Activated B cell treated with CpG ODN at 0.5 μM for 24 hours (primary cell): Measurements from ENCODE around the gene WNT11. TPM values are rescaled to one million over a fixed set of nuclear protein-coding genes. Genes with fewer than 3 reads are reported as not detected.

ENCODE experiments used
- ATAC-seq: fragments of 200-7000 bp; cut with Tn5 transposase; one replicate; pipeline ENCODE4 v1.10.0; 2021; ENCODE audit warnings: low read depth, mild to moderate bottlenecking, moderate library complexity
- CTCF ChIA-PET: fragments of 350-600 bp; sonication (Branson Sonifier 250); formaldehyde crosslinking; loops from one replicate; lab custom pipeline; 2021; ENCODE audit warnings: antibody characterized with exemption; lab: Charles Lee
- POLR2A ChIA-PET: fragments of 350-600 bp; sonication (Branson Sonifier 250); formaldehyde crosslinking; loops from one replicate; lab custom pipeline; 2021; ENCODE audit warnings: antibody characterized with exemption; lab: Charles Lee
- DNase-seq: peaks from one replicate; pipeline ENCODE4 v3.0.0; 2022
- H3K27ac Mint-ChIP-seq: one replicate; pipeline ENCODE4 v1.8.0; 2020; ENCODE audit warnings: mixed read lengths
- H3K27me3 Mint-ChIP-seq: one replicate; pipeline ENCODE4 v1.8.0; 2021; ENCODE audit warnings: mixed read lengths
- H3K36me3 Mint-ChIP-seq: one replicate; pipeline ENCODE4 v1.8.0; 2021; ENCODE audit warnings: low read depth, mixed read lengths
- H3K4me1 Mint-ChIP-seq: one replicate; pipeline ENCODE4 v1.8.0; 2021; ENCODE audit warnings: mixed read lengths
- H3K4me3 Mint-ChIP-seq: one replicate; pipeline ENCODE4 v1.8.0; 2020; ENCODE audit warnings: mild to moderate bottlenecking, mixed read lengths
- H3K9me3 Mint-ChIP-seq: one replicate; pipeline ENCODE4 v1.8.0; 2020; ENCODE audit warnings: mixed read lengths
- CTCF ChIP-seq: fragments of 200-600 bp; IDR thresholded peaks from one replicate; pipeline ENCODE4 v1.8.0; 2022; ENCODE audit warnings: antibody characterized with exemption, mild to moderate bottlenecking
- intact Hi-C: fragments of 100-400 bp; cut with micrococcal nuclease; formaldehyde crosslinking; loops from one replicate; pipeline ENCODE4 v1.15.1; 2024
- total RNA-seq: library from RNA; stranded (reverse); gene quantifications from 2 replicates; pipeline ENCODE4 v1.2.3, GENCODE V29; 2022

Gene WNT11
- total RNA-seq, 1 donor from 2014 or later, result 0.16 TPM

- H3K4me1 Mint-ChIP-seq, result peaks cover 21% of the 10 kb centered on the region
- intact Hi-C loops, result loop anchor here (2.0 to 10.0 kb wide), 5 partner anchors 53 to 801 kb away; no protein-coding TSS in a partner anchor
- no peaks in the 10 kb centered on the region for H3K36me3 Mint-ChIP-seq
- H3K9me3 Mint-ChIP-seq, result no peaks in the 10 kb centered on the region
- DNase-seq (no peak), ATAC-seq (no peak)
- peaks cover 27% of the 10 kb centered on the region for H3K27me3 Mint-ChIP-seq
- POLR2A ChIA-PET, result no interaction called here
- H3K27ac Mint-ChIP-seq, result peak overlapping the region; percentile 18
- CTCF ChIA-PET, result no interaction called here
- TF ChIP-seq CTCF, result no peak
- H3K4me3 Mint-ChIP-seq, result peak overlapping the region; percentile 86
These were observed 838 bp downstream of the WNT11 start for GRCh38 chr11:76205252-76206076.

- Mint-ChIP-seq H3K4me1 (peaks cover 19% of the 10 kb centered on the region), H3K9me3 (no peaks in the 10 kb centered on the region), H3K27me3 (peaks cover 27% of the 10 kb centered on the region), H3K4me3 (no peak overlapping the region), H3K27ac (no peak overlapping the region), H3K36me3 (no peaks in the 10 kb centered on the region)
- TF ChIP-seq CTCF, result no peak
- no peak for ATAC-seq
- ChIA-PET POLR2A (no interaction called here), CTCF (no interaction called here)
- no peak for DNase-seq
- intact Hi-C loops, result loop anchor here (10.0 kb wide), 1 partner anchor 799 kb away; no protein-coding TSS in a partner anchor
These were observed 2.4 kb downstream of the WNT11 start for GRCh38 chr11:76203937-76204336.

GRCh38 chr11:76203131-76203925, 3.0 kb downstream of the WNT11 start:
- DNase-seq, result no peak
- H3K36me3 Mint-ChIP-seq, result no peaks in the 10 kb centered on the region
- ATAC-seq, result no peak
- H3K27me3 Mint-ChIP-seq, result peaks cover 27% of the 10 kb centered on the region
- H3K9me3 Mint-ChIP-seq, result no peaks in the 10 kb centered on the region
- TF ChIP-seq CTCF, result no peak
- CTCF ChIA-PET, result no interaction called here
- no peak overlapping the region for H3K4me3 Mint-ChIP-seq
- H3K27ac Mint-ChIP-seq, result no peak overlapping the region
- intact Hi-C loops, result loop anchor here (10.0 kb wide), 1 partner anchor 799 kb away; no protein-coding TSS in a partner anchor
- POLR2A ChIA-PET, result no interaction called here
- H3K4me1 Mint-ChIP-seq, result peaks cover 19% of the 10 kb centered on the region

GRCh38 chr11:76201672-76202412, 4.5 kb downstream of the WNT11 start:
- peaks cover 27% of the 10 kb centered on the region for H3K27me3 Mint-ChIP-seq
- ATAC-seq (no peak), DNase-seq (no peak)
- no peaks in the 10 kb centered on the region for H3K9me3 Mint-ChIP-seq
- CTCF ChIA-PET, result no interaction called here
- no peak overlapping the region for H3K27ac Mint-ChIP-seq
- TF ChIP-seq CTCF, result no peak
- intact Hi-C loops, result loop anchor here (10.0 kb wide), 1 partner anchor 797 kb away; no protein-coding TSS in a partner anchor
- POLR2A ChIA-PET, result interaction anchor here (0.5 kb wide), 1 partner anchor 228 kb away, joined by 3 read pairs; no protein-coding TSS in a partner anchor
- H3K36me3 Mint-ChIP-seq, result no peaks in the 10 kb centered on the region
- peaks cover 11% of the 10 kb centered on the region for H3K4me1 Mint-ChIP-seq
- H3K4me3 Mint-ChIP-seq, result no peak overlapping the region
